ENCODE data around the gene CCDC126.

The CCDC126 gene

GRCh38 chr7:23691320-23691719, 94.1 kb downstream of the CCDC126 start:
- H3K27ac ChIP-seq = peak overlapping the region; percentile 52
- peak; percentile 50 for DNase-seq (ENCODE audit: low read depth, low spot score)

- no peak for DNase-seq (ENCODE audit: low read depth, low spot score)
- H3K27ac ChIP-seq = no peak overlapping the region
These were observed 96.0 kb downstream of the CCDC126 start for GRCh38 chr7:23693224-23693623.
